ENCODE data around the gene LCN6. TPM values are rescaled to one million over a fixed set of nuclear protein-coding genes. Genes with fewer than 3 reads are reported as not detected.
A peak's percentile ranks its signal among the peaks of the same experiment; 100 is the strongest.

LCN6 gene
- total and polyA plus RNA-seq, 2 of the 13 experiments (the other 11 are each of a cell fraction or from before 2014, with no cell fraction given), result not detected

DNA sequence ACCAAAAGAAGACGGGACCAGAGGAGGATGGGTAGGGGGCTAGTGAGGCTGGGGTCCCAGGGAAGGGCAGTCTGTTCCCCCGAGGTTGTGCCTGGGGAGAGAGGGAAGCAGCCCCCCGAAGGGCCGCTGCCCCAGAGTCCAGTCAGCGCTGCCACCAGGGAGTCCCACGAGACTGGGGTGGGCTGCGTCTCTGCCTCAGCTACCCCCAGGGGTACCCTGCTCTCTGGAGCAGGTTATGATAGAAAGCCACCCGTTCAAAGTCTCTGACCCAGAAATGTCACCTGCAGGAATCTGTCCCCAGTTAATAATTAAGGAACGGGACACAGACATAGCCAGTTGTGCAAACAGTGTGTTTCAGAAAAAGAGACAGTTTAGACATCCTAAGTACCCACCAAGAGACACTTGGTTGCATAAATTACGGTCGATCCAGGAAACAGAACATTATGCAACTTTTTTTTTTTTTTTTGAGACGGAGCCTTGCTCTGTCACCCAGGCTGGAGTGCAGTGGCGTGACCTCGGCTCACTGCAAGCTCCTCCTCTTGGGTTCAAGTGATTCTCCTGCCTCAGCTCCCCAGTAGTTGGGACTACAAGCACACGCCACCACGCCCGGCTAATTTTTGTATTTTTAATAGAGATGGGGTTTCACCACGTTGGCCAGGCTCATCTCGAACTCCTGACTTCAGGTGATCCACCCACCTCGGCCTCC is 50.4 kb downstream of the LCN6 start (continued):
- TF ChIP-seq, protein P1, sequence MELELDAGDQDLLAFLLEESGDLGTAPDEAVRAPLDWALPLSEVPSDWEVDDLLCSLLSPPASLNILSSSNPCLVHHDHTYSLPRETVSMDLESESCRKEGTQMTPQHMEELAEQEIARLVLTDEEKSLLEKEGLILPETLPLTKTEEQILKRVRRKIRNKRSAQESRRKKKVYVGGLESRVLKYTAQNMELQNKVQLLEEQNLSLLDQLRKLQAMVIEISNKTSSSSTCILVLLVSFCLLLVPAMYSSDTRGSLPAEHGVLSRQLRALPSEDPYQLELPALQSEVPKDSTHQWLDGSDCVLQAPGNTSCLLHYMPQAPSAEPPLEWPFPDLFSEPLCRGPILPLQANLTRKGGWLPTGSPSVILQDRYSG (CRISPR knock-in tag; IDR thresholded peaks at IDR 0.05), result no peak
- TF ChIP-seq, protein P2, sequence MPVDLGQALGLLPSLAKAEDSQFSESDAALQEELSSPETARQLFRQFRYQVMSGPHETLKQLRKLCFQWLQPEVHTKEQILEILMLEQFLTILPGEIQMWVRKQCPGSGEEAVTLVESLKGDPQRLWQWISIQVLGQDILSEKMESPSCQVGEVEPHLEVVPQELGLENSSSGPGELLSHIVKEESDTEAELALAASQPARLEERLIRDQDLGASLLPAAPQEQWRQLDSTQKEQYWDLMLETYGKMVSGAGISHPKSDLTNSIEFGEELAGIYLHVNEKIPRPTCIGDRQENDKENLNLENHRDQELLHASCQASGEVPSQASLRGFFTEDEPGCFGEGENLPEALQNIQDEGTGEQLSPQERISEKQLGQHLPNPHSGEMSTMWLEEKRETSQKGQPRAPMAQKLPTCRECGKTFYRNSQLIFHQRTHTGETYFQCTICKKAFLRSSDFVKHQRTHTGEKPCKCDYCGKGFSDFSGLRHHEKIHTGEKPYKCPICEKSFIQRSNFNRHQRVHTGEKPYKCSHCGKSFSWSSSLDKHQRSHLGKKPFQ (CRISPR knock-in tag; IDR thresholded peaks at IDR 0.05; ENCODE audit: insufficient replicate concordance), result no peak
- TF ChIP-seq, protein P3, sequence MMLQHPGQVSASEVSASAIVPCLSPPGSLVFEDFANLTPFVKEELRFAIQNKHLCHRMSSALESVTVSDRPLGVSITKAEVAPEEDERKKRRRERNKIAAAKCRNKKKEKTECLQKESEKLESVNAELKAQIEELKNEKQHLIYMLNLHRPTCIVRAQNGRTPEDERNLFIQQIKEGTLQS (CRISPR knock-in tag; IDR thresholded peaks at IDR 0.05), result no peak
- TF ChIP-seq, protein P4, sequence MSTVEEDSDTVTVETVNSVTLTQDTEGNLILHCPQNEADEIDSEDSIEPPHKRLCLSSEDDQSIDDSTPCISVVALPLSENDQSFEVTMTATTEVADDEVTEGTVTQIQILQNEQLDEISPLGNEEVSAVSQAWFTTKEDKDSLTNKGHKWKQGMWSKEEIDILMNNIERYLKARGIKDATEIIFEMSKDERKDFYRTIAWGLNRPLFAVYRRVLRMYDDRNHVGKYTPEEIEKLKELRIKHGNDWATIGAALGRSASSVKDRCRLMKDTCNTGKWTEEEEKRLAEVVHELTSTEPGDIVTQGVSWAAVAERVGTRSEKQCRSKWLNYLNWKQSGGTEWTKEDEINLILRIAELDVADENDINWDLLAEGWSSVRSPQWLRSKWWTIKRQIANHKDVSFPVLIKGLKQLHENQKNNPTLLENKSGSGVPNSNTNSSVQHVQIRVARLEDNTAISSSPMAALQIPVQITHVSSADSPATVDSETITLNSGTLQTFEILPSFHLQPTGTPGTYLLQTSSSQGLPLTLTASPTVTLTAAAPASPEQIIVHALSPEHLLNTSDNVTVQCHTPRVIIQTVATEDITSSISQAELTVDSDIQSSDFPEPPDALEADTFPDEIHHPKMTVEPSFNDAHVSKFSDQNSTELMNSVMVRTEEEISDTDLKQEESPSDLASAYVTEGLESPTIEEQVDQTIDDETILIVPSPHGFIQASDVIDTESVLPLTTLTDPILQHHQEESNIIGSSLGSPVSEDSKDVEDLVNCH (CRISPR knock-in tag; IDR thresholded peaks at IDR 0.05), result no peak
- TF ChIP-seq NCOA2 (CRISPR knock-in tag; IDR thresholded peaks at IDR 0.05), result peak; percentile 76
- TF ChIP-seq ELF3 (CRISPR knock-in tag; IDR thresholded peaks at IDR 0.05), result peak; percentile 63; the same call in 1 of the 2 replicates
- peak; percentile 62; the same call in 1 of the 2 replicates for TF ChIP-seq HNF4G (IDR thresholded peaks at IDR 0.05; ENCODE audit: borderline replicate concordance, low read depth, low read length)
- no peak for TF ChIP-seq HNF4G (CRISPR knock-in tag; IDR thresholded peaks at IDR 0.05; ENCODE audit: borderline replicate concordance, low read depth)
- TF ChIP-seq, protein P5, sequence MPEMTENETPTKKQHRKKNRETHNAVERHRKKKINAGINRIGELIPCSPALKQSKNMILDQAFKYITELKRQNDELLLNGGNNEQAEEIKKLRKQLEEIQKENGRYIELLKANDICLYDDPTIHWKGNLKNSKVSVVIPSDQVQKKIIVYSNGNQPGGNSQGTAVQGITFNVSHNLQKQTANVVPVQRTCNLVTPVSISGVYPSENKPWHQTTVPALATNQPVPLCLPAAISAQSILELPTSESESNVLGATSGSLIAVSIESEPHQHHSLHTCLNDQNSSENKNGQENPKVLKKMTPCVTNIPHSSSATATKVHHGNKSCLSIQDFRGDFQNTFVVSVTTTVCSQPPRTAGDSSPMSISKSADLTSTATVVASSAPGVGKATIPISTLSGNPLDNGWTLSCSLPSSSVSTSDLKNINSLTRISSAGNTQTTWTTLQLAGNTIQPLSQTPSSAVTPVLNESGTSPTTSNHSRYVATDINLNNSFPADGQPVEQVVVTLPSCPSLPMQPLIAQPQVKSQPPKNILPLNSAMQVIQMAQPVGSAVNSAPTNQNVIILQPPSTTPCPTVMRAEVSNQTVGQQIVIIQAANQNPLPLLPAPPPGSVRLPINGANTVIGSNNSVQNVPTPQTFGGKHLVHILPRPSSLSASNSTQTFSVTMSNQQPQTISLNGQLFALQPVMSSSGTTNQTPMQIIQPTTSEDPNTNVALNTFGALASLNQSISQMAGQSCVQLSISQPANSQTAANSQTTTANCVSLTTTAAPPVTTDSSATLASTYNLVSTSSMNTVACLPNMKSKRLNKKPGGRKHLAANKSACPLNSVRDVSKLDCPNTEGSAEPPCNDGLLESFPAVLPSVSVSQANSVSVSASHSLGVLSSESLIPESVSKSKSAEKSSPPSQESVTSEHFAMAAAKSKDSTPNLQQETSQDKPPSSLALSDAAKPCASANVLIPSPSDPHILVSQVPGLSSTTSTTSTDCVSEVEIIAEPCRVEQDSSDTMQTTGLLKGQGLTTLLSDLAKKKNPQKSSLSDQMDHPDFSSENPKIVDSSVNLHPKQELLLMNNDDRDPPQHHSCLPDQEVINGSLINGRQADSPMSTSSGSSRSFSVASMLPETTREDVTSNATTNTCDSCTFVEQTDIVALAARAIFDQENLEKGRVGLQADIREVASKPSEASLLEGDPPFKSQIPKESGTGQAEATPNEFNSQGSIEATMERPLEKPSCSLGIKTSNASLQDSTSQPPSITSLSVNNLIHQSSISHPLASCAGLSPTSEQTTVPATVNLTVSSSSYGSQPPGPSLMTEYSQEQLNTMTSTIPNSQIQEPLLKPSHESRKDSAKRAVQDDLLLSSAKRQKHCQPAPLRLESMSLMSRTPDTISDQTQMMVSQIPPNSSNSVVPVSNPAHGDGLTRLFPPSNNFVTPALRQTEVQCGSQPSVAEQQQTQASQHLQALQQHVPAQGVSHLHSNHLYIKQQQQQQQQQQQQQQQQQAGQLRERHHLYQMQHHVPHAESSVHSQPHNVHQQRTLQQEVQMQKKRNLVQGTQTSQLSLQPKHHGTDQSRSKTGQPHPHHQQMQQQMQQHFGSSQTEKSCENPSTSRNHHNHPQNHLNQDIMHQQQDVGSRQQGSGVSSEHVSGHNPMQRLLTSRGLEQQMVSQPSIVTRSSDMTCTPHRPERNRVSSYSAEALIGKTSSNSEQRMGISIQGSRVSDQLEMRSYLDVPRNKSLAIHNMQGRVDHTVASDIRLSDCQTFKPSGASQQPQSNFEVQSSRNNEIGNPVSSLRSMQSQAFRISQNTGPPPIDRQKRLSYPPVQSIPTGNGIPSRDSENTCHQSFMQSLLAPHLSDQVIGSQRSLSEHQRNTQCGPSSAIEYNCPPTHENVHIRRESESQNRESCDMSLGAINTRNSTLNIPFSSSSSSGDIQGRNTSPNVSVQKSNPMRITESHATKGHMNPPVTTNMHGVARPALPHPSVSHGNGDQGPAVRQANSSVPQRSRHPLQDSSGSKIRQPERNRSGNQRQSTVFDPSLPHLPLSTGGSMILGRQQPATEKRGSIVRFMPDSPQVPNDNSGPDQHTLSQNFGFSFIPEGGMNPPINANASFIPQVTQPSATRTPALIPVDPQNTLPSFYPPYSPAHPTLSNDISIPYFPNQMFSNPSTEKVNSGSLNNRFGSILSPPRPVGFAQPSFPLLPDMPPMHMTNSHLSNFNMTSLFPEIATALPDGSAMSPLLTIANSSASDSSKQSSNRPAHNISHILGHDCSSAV (CRISPR knock-in tag; IDR thresholded peaks at IDR 0.05; ENCODE audit: borderline replicate concordance), result no peak
- TF ChIP-seq POLR2AphosphoS2 (IDR thresholded peaks at IDR 0.05; ENCODE audit: low read depth, low read length), result no peak
- TF ChIP-seq, protein P6, sequence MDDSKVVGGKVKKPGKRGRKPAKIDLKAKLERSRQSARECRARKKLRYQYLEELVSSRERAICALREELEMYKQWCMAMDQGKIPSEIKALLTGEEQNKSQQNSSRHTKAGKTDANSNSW (CRISPR knock-in tag; IDR thresholded peaks at IDR 0.05; ENCODE audit: borderline replicate concordance), result no peak
- TF ChIP-seq, protein P7, sequence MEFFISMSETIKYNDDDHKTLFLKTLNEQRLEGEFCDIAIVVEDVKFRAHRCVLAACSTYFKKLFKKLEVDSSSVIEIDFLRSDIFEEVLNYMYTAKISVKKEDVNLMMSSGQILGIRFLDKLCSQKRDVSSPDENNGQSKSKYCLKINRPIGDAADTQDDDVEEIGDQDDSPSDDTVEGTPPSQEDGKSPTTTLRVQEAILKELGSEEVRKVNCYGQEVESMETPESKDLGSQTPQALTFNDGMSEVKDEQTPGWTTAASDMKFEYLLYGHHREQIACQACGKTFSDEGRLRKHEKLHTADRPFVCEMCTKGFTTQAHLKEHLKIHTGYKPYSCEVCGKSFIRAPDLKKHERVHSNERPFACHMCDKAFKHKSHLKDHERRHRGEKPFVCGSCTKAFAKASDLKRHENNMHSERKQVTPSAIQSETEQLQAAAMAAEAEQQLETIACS (CRISPR knock-in tag; IDR thresholded peaks at IDR 0.05), result no peak
- no peak for TF ChIP-seq ZIK1 (CRISPR knock-in tag; IDR thresholded peaks at IDR 0.05; ENCODE audit: borderline replicate concordance, low read depth)
